HG02610 (cell line): ENCODE measurements around the gene INAFM1.

Experiments
- ATAC-seq: cut with Tn5 transposase; IDR thresholded peaks from one replicate; pipeline ENCODE4 v1.9.1; 2021; ENCODE audit warnings: mild to moderate bottlenecking, moderate library complexity; ENCODE audit not compliant: unreplicated experiment

Gene INAFM1

GRCh38 chr19:47309038-47309437, 34.4 kb downstream of the INAFM1 start:
- ATAC-seq = no peak

- no peak for ATAC-seq
Measured at GRCh38 chr19:47309608-47310007, 34.9 kb downstream of the INAFM1 start, which contains the start of gene C5AR1. C5AR1 (plus strand) TSS chr19:47309861; CDS start chr19:47309896, 35 bp downstream.

- ATAC-seq = no peak
Measured at GRCh38 chr19:47310323-47310722, 35.6 kb downstream of the INAFM1 start.

GRCh38 chr19:47310819-47311218, 36.1 kb downstream of the INAFM1 start:
- no peak for ATAC-seq

GRCh38 chr19:47312366-47313006, 37.8 kb downstream of the INAFM1 start:
- ATAC-seq = no peak

GRCh38 chr19:47313754-47314295, 39.1 kb downstream of the INAFM1 start:
- ATAC-seq = no peak

GRCh38 chr19:47315125-47315821, 40.6 kb downstream of the INAFM1 start:
- no peak for ATAC-seq

GRCh38 chr19:47316513-47316912, 41.8 kb downstream of the INAFM1 start:
- no peak for ATAC-seq

- ATAC-seq = no peak
Measured at GRCh38 chr19:47319923-47320871, 45.5 kb downstream of the INAFM1 start.

- ATAC-seq = no peak
Measured at GRCh38 chr19:47321630-47322029, 46.9 kb downstream of the INAFM1 start.

- ATAC-seq = no peak
Measured at GRCh38 chr19:47322058-47322457, 47.4 kb downstream of the INAFM1 start.

GRCh38 chr19:47323409-47323808, 48.7 kb downstream of the INAFM1 start:
- no peak for ATAC-seq

- ATAC-seq = no peak
Measured at GRCh38 chr19:47323872-47324271, 49.2 kb downstream of the INAFM1 start.

- no peak for ATAC-seq
Measured at GRCh38 chr19:47324502-47324901, 49.8 kb downstream of the INAFM1 start.
